ENCODE data around the gene P2RY6. TPM values are rescaled to one million over a fixed set of nuclear protein-coding genes. Genes with fewer than 3 reads are reported as not detected.

P2RY6 gene
- total RNA-seq, 2 experiments from 2014 or later, result not detected

GRCh38 chr11:73290536-73290935 is 18.4 kb downstream of the P2RY6 start:
- no peak overlapping the region for H3K4me3 Mint-ChIP-seq
- no peak for TF ChIP-seq CTCF (IDR thresholded peaks at IDR 0.05)
- DNase-seq (no peak), ATAC-seq (ENCODE audit: poor library complexity) (no peak)
- no peak overlapping the region for H3K27ac ChIP-seq (ENCODE audit: low read depth in 1 of 2, low read length in 2 of 2)
- no peak overlapping the region for H3K4me3 ChIP-seq (ENCODE audit: low read length)
- no peak overlapping the region for H3K27ac Mint-ChIP-seq
- H3K4me1 ChIP-seq (ENCODE audit: insufficient read depth, low read length), result peaks cover 20% of the 10 kb centered on the region
- ChIA-PET POLR2A (no interaction called here), CTCF (interaction anchor here (2.0 kb wide), 1 partner anchor 45 kb away, joined by 6 read pairs; no protein-coding TSS in a partner anchor)
- intact Hi-C loops (cut with DNase I, micrococcal nuclease), result no loop called here
- H3K9me3 ChIP-seq (ENCODE audit: control insufficient read depth in 1 of 2, insufficient read depth in 1 of 2, low read length in 2 of 2), result no peaks in the 10 kb centered on the region
- H3K36me3 Mint-ChIP-seq (ENCODE audit: low read depth), result no peaks in the 10 kb centered on the region
- H3K27me3 ChIP-seq (ENCODE audit: control insufficient read depth in 1 of 2, insufficient read depth in 2 of 2, low read length in 2 of 2), result no peaks in the 10 kb centered on the region
- H3K27me3 Mint-ChIP-seq, result no peaks in the 10 kb centered on the region
- H3K9me3 Mint-ChIP-seq, result no peaks in the 10 kb centered on the region
- no peaks in the 10 kb centered on the region for H3K36me3 ChIP-seq (ENCODE audit: insufficient read depth, low read length)
- H3K4me1 Mint-ChIP-seq (ENCODE audit: low read depth), result peaks cover 5% of the 10 kb centered on the region

GRCh38 chr11:73291196-73291595 is 19.1 kb downstream of the P2RY6 start:
- TF ChIP-seq CTCF (IDR thresholded peaks at IDR 0.05), result no peak
- Mint-ChIP-seq H3K36me3 (ENCODE audit: low read depth) (no peaks in the 10 kb centered on the region), H3K4me1 (ENCODE audit: low read depth) (peaks cover 5% of the 10 kb centered on the region), H3K27ac (no peak overlapping the region), H3K27me3 (no peaks in the 10 kb centered on the region), H3K4me3 (no peak overlapping the region), H3K9me3 (no peaks in the 10 kb centered on the region)
- Histone ChIP-seq H3K4me3 (ENCODE audit: low read length) (no peak overlapping the region), H3K9me3 (ENCODE audit: control insufficient read depth in 1 of 2, insufficient read depth in 1 of 2, low read length in 2 of 2) (no peaks in the 10 kb centered on the region), H3K27me3 (ENCODE audit: control insufficient read depth in 1 of 2, insufficient read depth in 2 of 2, low read length in 2 of 2) (no peaks in the 10 kb centered on the region), H3K36me3 (ENCODE audit: insufficient read depth, low read length) (no peaks in the 10 kb centered on the region), H3K27ac (ENCODE audit: low read depth in 1 of 2, low read length in 2 of 2) (no peak overlapping the region), H3K4me1 (ENCODE audit: insufficient read depth, low read length) (peaks cover 20% of the 10 kb centered on the region)
- ATAC-seq (ENCODE audit: poor library complexity) (no peak), DNase-seq (no peak)
- intact Hi-C loops (cut with DNase I, micrococcal nuclease), result no loop called here
- ChIA-PET CTCF (interaction anchor here (2.0 kb wide), 1 partner anchor 44 kb away, joined by 6 read pairs; no protein-coding TSS in a partner anchor), POLR2A (no interaction called here)

- Histone ChIP-seq H3K27ac (ENCODE audit: low read depth in 1 of 2, low read length in 2 of 2) (no peak overlapping the region), H3K36me3 (ENCODE audit: insufficient read depth, low read length) (no peaks in the 10 kb centered on the region), H3K4me1 (ENCODE audit: insufficient read depth, low read length) (peaks cover 20% of the 10 kb centered on the region), H3K9me3 (ENCODE audit: control insufficient read depth in 1 of 2, insufficient read depth in 1 of 2, low read length in 2 of 2) (no peaks in the 10 kb centered on the region), H3K4me3 (ENCODE audit: low read length) (no peak overlapping the region), H3K27me3 (ENCODE audit: control insufficient read depth in 1 of 2, insufficient read depth in 2 of 2, low read length in 2 of 2) (no peaks in the 10 kb centered on the region)
- ChIA-PET POLR2A (no interaction called here), CTCF (interaction anchor here (2.0 kb wide), 1 partner anchor 43 kb away, joined by 6 read pairs; no protein-coding TSS in a partner anchor)
- no peaks in the 10 kb centered on the region for H3K9me3 Mint-ChIP-seq
- no peak for TF ChIP-seq CTCF (IDR thresholded peaks at IDR 0.05)
- ATAC-seq (ENCODE audit: poor library complexity), result no peak
- H3K27ac Mint-ChIP-seq, result no peak overlapping the region
- no peaks in the 10 kb centered on the region for H3K36me3 Mint-ChIP-seq (ENCODE audit: low read depth)
- no peak for DNase-seq
- no peaks in the 10 kb centered on the region for H3K27me3 Mint-ChIP-seq
- intact Hi-C loops (cut with DNase I, micrococcal nuclease), result no loop called here
- H3K4me1 Mint-ChIP-seq (ENCODE audit: low read depth), result peaks cover 5% of the 10 kb centered on the region
- no peak overlapping the region for H3K4me3 Mint-ChIP-seq
Observed at GRCh38 chr11:73291781-73292524, 19.8 kb downstream of the P2RY6 start.
